PC-3 (cell line): ENCODE measurements around the gene ZNRF1. TPM values are rescaled to one million over a fixed set of nuclear protein-coding genes. Genes with fewer than 3 reads are reported as not detected.

Experiments used
- ATAC-seq: fragments of 200-7000 bp; cut with Tn5 transposase; 2 replicates; pipeline ENCODE4 v1.9.1; 2020; ENCODE audit warnings: mild to moderate bottlenecking, moderate library complexity
- BruUV-seq: library from RNA; stranded (reverse); fragments of 400-500 nt; replicated peaks from 2 replicates; lab custom pipeline; 2021; lab: Mats Ljungman, UMichigan
- CTCF ChIA-PET: fragments of 300-600 bp; sonication (Branson Sonifier 250); formaldehyde crosslinking; loops from one replicate; lab custom pipeline; 2022; ENCODE audit warnings: antibody characterized with exemption; lab: Charles Lee
- POLR2A ChIA-PET: fragments of 300-600 bp; sonication (Branson Sonifier 250); formaldehyde crosslinking; loops from one replicate; lab custom pipeline; 2022; ENCODE audit warnings: antibody characterized with exemption; ENCODE audit not compliant: unreplicated experiment; lab: Charles Lee
- DNase-seq: peaks from one replicate; pipeline ENCODE4 v3.0.0-alpha.2; 2015
- H2AFZ ChIP-seq: fragments of 300-600 bp; sonication (generic); 2 replicates; pipeline ENCODE4 v1.6.0; 2016; ENCODE audit warnings: antibody characterized with exemption, low read length
- H3F3A ChIP-seq: fragments of 300-600 bp; sonication (generic); one replicate; pipeline ENCODE4 v1.6.0; 2017; ENCODE audit warnings: antibody characterized with exemption, low read length, control low read depth, mild to moderate bottlenecking; ENCODE audit not compliant: unreplicated experiment
- H3K27ac ChIP-seq: fragments of 300-600 bp; sonication (generic); 2 replicates; pipeline ENCODE4 v1.5.1; 2016; ENCODE audit warnings: mild to moderate bottlenecking, low read length
- H3K27me3 ChIP-seq: fragments of 300-600 bp; sonication (generic); 2 replicates; pipeline ENCODE4 v1.6.1; 2016; ENCODE audit warnings: low read length, mixed read lengths
- H3K36me3 ChIP-seq: fragments of 300-600 bp; sonication (generic); 2 replicates; pipeline ENCODE4 v1.6.1; 2016; ENCODE audit warnings: low read depth, mixed run types, low read length, mixed read lengths
- H3K4me1 ChIP-seq: fragments of 300-600 bp; sonication (generic); 2 replicates; pipeline ENCODE4 v1.5.1; 2016; ENCODE audit warnings: low read length; ENCODE audit not compliant: insufficient read depth
- H3K4me2 ChIP-seq: fragments of 300-600 bp; sonication (generic); 2 replicates; pipeline ENCODE4 v1.6.0; 2016; ENCODE audit warnings: low read length
- H3K4me3 ChIP-seq: fragments of 300-600 bp; sonication (generic); 2 replicates; pipeline ENCODE4 v1.5.1; 2016; ENCODE audit warnings: mild to moderate bottlenecking, low read length, mixed read lengths
- H3K79me2 ChIP-seq: fragments of 300-600 bp; sonication (generic); 2 replicates; pipeline ENCODE4 v1.6.1; 2017; ENCODE audit warnings: low read length, mixed read lengths
- H3K9ac ChIP-seq: fragments of 300-600 bp; sonication (generic); 2 replicates; pipeline ENCODE4 v1.6.0; 2016; ENCODE audit warnings: mild to moderate bottlenecking, low read length
- H3K9me2 ChIP-seq: fragments of 300-600 bp; sonication (generic); replicated peaks from 2 replicates; pipeline ENCODE4 v1.6.1; 2016; ENCODE audit warnings: mixed run types, low read length, mixed read lengths
- H3K9me3 ChIP-seq: fragments of 300-600 bp; sonication (generic); 2 replicates; pipeline ENCODE4 v1.6.1; 2016; ENCODE audit warnings: low read length, mixed read lengths
- H4K20me1 ChIP-seq: fragments of 300-600 bp; sonication (generic); 2 replicates; pipeline ENCODE4 v1.6.1; 2016; ENCODE audit warnings: low read length, mixed read lengths
- EZH2 ChIP-seq: fragments of 300-600 bp; sonication (generic); IDR thresholded peaks from one replicate; pipeline ENCODE4 v1.6.1; 2017; ENCODE audit warnings: antibody characterized with exemption, mild to moderate bottlenecking, low read length; ENCODE audit not compliant: unreplicated experiment
- EZH2phosphoT487 ChIP-seq: fragments of 300-600 bp; sonication (generic); IDR thresholded peaks from 2 replicates; pipeline ENCODE4 v1.6.1; 2018; ENCODE audit warnings: mild to moderate bottlenecking, antibody characterized with exemption, low read length, borderline replicate concordance
- intact Hi-C: fragments of 100-400 bp; cut with micrococcal nuclease; formaldehyde crosslinking; loops from 2 replicates; pipeline ENCODE4 v1.9.0; 2023
- total RNA-seq: library from RNA; depleted of rRNA; stranded (reverse); fragments of >200 nt; gene quantifications from 2 replicates; pipeline ENCODE4 v1.2.3, GENCODE V29; 2014
- TF ChIP-seq, protein P1 (sequence below): fragments of 300-600 bp; sonication (generic); conservative IDR thresholded peaks from 2 replicates; pipeline ENCODE4 v1.5.1; 2017; ENCODE audit warnings: antibody characterized with exemption, low read depth, mild to moderate bottlenecking, low read length

ZNRF1 gene
- total RNA-seq, 1 experiment from 2014 or later: 60.4 TPM

DNA sequence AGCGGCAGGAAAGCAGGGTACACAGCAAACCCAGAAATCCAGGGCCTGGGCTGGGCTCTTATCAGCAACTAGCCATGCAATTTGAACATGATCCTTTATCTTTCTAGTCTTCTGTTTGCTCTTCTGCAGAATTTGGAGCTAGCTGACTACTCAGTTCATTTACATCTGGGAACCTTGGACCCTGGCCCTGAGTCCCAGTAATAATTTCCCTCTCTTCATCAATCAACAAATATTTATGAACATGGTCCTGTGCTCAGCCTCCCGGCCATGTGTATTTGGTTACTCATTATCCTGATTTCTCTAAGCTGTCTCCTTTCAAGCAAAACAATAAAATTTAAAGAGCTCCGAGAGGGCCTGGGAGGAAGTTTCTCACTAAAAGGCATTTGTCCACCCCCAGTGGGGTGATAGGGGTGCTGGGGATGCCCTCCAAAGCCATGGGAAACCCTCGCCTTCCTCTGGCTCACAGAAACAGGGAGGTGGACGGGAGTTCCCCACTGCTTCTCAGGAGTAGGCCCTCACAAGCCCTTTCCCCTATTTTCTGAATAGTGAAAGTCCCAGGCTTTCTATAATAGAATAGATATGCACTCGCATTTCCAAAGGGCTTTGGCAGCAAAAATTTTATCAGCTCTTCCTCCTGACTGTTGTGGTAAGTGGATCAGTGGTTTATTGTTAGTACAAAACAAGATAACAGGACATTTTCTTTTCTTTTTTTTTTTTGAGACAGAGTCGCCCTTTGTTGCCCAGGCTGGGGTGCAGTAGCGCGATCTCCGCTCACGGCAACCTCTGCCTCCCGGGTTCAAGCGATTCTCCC lies 7.0 kb upstream of the ZNRF1 start:
- TF ChIP-seq, protein P1, sequence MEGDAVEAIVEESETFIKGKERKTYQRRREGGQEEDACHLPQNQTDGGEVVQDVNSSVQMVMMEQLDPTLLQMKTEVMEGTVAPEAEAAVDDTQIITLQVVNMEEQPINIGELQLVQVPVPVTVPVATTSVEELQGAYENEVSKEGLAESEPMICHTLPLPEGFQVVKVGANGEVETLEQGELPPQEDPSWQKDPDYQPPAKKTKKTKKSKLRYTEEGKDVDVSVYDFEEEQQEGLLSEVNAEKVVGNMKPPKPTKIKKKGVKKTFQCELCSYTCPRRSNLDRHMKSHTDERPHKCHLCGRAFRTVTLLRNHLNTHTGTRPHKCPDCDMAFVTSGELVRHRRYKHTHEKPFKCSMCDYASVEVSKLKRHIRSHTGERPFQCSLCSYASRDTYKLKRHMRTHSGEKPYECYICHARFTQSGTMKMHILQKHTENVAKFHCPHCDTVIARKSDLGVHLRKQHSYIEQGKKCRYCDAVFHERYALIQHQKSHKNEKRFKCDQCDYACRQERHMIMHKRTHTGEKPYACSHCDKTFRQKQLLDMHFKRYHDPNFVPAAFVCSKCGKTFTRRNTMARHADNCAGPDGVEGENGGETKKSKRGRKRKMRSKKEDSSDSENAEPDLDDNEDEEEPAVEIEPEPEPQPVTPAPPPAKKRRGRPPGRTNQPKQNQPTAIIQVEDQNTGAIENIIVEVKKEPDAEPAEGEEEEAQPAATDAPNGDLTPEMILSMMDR: no peak
- no peak for TF ChIP-seq EZH2phosphoT487
- no peak for TF ChIP-seq EZH2
- no peaks in the 10 kb centered on the region for H3K27me3 ChIP-seq
- no peak overlapping the region for H3K9ac ChIP-seq
- intact Hi-C loops: no loop called here
- no peaks in the 10 kb centered on the region for H3K9me3 ChIP-seq
- H3F3A ChIP-seq: no peaks in the 10 kb centered on the region
- H2AFZ ChIP-seq: no peak overlapping the region
- no peak overlapping the region for H3K4me2 ChIP-seq
- POLR2A ChIA-PET: no interaction called here
- BruUV-seq: no TSS peak
- DNase-seq (no peak), ATAC-seq (no peak)
- H3K4me1 ChIP-seq: no peaks in the 10 kb centered on the region
- H3K36me3 ChIP-seq: no peaks in the 10 kb centered on the region
- no peaks in the 10 kb centered on the region for H3K79me2 ChIP-seq
- no peak overlapping the region for H3K4me3 ChIP-seq
- CTCF ChIA-PET: no interaction called here
- H3K27ac ChIP-seq: no peak overlapping the region
- H4K20me1 ChIP-seq: no peaks in the 10 kb centered on the region
- no peaks in the 10 kb centered on the region for H3K9me2 ChIP-seq

DNA sequence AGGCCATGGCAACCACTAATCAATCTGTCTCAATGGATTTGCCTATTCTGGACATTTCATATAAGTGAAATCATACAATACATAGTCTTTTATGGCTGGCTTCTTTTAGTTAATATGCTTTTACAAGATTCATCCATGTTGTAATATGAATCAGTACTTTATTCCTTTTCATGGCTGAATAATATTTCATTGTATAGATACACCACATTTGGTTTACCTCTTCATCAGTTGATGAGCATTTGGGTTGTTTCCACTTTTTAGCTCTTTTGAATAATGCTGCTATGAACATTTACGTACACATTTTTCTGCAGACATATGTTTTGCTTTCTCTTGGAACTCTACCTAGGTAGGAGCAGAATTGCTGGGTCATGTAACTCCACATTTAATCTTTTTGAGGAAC lies 2.8 kb upstream of the ZNRF1 start:
- Histone ChIP-seq H3K27me3 (no peaks in the 10 kb centered on the region), H3K9me3 (no peaks in the 10 kb centered on the region), H4K20me1 (peaks cover 13% of the 10 kb centered on the region), H3K4me3 (no peak overlapping the region), H3K27ac (no peak overlapping the region), H3K36me3 (no peaks in the 10 kb centered on the region), H3K4me2 (no peak overlapping the region), H2AFZ (no peak overlapping the region), H3K9me2 (no peaks in the 10 kb centered on the region), H3F3A (no peaks in the 10 kb centered on the region), H3K9ac (no peak overlapping the region), H3K79me2 (peaks cover 18% of the 10 kb centered on the region), H3K4me1 (peaks cover 16% of the 10 kb centered on the region)
- TF ChIP-seq, protein P1: no peak
- TF ChIP-seq EZH2phosphoT487 (no peak), EZH2 (no peak)
- DNase-seq (no peak), ATAC-seq (no peak)
- no TSS peak for BruUV-seq
- intact Hi-C loops: no loop called here
- POLR2A ChIA-PET: no interaction called here
- CTCF ChIA-PET: no interaction called here

DNA sequence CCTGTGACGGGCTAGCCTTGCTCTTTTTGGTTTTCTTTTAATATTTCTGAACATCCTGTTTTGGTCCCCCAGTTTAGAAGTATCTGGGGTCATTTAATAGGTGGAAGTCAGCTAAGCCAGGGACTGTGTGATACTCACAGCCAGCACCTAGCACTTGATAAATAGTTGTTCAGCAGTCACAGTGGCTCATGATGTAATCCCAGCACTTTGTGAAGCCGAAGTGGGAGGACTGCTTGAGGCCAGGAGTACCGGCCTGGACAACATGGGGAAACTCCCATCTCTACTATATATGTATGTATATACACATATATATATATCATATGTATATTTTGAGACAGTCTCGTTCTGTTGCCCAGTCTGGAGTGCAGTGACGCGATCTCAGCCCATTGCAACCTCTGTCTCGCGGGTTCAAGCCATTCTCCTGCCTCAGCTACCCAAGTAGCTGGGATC lies 1.8 kb upstream of the ZNRF1 start:
- TF ChIP-seq, protein P1: no peak
- TF ChIP-seq EZH2 (no peak), EZH2phosphoT487 (no peak)
- Histone ChIP-seq H2AFZ (no peak overlapping the region), H3K9ac (no peak overlapping the region), H3K36me3 (no peaks in the 10 kb centered on the region), H4K20me1 (peaks cover 24% of the 10 kb centered on the region), H3K27ac (no peak overlapping the region), H3K27me3 (no peaks in the 10 kb centered on the region), H3F3A (no peaks in the 10 kb centered on the region), H3K79me2 (peaks cover 29% of the 10 kb centered on the region), H3K4me1 (peaks cover 26% of the 10 kb centered on the region), H3K9me3 (no peaks in the 10 kb centered on the region), H3K9me2 (no peaks in the 10 kb centered on the region), H3K4me3 (no peak overlapping the region), H3K4me2 (no peak overlapping the region)
- ATAC-seq (no peak), DNase-seq (no peak)
- CTCF ChIA-PET: no interaction called here
- intact Hi-C loops: no loop called here
- POLR2A ChIA-PET: no interaction called here
- no TSS peak for BruUV-seq
